NT2/D1 (cell line): Measurements from ENCODE around the gene FAM53A.

Experiments used
- YY1 ChIP-seq: IDR thresholded peaks from 2 replicates; pipeline ENCODE4 v1.6.1; 2011; ENCODE audit not compliant: insufficient read length, insufficient read depth
- ZNF274 ChIP-seq: IDR thresholded peaks from 2 replicates; pipeline ENCODE4 v1.6.1; 2011; ENCODE audit warnings: mild to moderate bottlenecking, low read depth, low read length

DNA sequence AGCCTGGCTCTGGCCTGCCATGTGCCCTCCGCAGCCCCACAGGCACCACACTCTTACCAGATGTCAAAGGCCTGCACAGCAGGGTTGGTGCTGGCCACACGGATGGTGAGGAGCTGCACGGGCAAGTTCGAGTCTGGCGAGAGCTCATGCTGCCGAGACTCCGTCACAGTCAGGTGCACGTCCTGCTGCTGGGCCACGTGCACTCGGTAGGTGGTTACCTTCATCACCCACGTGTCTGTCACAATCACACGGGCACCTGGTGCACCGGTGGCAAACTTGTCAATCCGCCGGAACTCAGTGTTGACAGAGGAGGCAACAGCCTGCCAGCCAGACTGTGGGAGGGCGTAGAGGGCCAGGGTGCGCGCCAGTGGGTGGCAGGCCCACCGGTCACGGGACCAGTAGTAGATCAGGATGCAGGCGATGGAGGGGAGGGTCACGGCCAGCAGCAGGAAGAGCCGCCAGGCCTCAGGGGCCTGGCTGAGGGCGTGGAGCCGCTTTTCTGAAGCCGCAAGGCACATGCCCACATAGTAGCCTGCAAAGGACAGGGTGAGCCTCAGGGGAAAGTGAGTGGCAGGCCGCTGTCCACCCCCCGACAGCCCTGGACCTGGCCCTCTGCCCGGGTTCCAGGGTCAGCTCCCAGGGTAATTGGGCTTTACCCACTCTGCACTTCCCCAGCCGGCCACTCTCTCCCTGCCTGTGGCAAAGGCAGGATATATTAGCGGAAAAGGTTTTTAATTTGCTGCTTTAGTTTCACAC lies 34.2 kb upstream of the FAM53A start:
- no peak for TF ChIP-seq YY1
- TF ChIP-seq ZNF274: no peak
